ENCODE measurements around the gene CTXN1. TPM values are rescaled to one million over a fixed set of nuclear protein-coding genes. Genes with fewer than 3 reads are reported as not detected.
A peak's percentile ranks its signal among the peaks of the same experiment; 100 is the strongest.
"Not testable (repeated sequence)": the region's sequence is repeated elsewhere in the genome, so short reads cannot be mapped to it uniquely, and the experiment has no call there.

Gene CTXN1
- total and polyA plus RNA-seq, 8 donors, result 0.92 to 58.5 (median 2.2) TPM; not detected in 1

DNA sequence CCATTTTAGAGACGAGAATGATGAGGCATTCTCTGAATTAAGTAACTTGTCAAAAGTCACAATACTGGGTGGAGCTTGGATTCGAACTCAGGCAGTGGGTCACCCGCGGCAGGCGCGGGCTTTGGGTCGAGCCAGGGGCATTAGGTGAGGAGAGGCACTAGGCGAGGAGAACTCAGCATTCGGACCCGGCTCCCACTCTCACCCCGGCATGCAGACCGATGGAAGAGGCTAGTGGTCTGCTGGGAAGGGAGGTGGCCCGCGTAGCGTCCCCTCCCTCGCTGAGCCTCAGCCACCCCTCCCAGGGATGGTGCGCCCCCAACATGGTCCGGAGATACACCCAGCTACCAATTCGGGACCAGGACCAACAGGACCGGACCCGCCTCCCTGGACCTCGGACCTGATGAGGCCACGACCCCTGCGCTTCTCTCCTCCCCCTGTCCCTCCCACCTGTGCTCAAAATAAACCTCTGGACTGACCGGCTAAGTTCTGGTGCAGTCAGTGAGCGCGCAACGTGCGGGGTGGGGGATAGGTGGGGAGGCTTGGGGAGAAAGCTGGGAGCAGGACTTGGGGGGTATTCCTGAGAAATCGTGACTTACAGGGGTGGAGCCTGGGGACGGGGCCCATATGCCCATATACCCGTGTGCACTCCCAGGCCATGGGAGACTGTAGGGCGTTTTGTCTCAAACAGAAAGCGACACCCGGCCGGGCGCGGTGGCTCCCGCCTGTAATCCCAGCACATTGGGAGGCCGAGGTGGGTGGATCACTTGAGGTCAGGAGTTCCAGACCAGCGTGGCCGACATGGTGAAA is 7.1 kb downstream of the CTXN1 start:
- Histone ChIP-seq H3K4me1 (peaks cover 50 to 84% (median 62%) of the 10 kb centered on the region in 4 donors), H3K36me3 (peaks cover 13 to 20% (median 16%) of the 10 kb centered on the region in 4 donors), H3K9me3 (no peaks in the 10 kb centered on the region), H3K27me3 (peaks cover 12 to 60% (median 52%) of the 10 kb centered on the region in 3 donors), H3K4me3 (peak overlapping the region in 1 of 4 donors; percentile 79), H3K27ac (no peak overlapping the region)
- intact Hi-C loops (cut with DNase I; ENCODE audit: low total_unique reads), result no loop called here
- WGBS, 5 donors, result 36 to 52% (median 40%) methylated on average over 35 to 42 of the region's 42 CpGs
- TF ChIP-seq, protein P1, sequence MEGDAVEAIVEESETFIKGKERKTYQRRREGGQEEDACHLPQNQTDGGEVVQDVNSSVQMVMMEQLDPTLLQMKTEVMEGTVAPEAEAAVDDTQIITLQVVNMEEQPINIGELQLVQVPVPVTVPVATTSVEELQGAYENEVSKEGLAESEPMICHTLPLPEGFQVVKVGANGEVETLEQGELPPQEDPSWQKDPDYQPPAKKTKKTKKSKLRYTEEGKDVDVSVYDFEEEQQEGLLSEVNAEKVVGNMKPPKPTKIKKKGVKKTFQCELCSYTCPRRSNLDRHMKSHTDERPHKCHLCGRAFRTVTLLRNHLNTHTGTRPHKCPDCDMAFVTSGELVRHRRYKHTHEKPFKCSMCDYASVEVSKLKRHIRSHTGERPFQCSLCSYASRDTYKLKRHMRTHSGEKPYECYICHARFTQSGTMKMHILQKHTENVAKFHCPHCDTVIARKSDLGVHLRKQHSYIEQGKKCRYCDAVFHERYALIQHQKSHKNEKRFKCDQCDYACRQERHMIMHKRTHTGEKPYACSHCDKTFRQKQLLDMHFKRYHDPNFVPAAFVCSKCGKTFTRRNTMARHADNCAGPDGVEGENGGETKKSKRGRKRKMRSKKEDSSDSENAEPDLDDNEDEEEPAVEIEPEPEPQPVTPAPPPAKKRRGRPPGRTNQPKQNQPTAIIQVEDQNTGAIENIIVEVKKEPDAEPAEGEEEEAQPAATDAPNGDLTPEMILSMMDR (IDR thresholded peaks at IDR 0.05), result no peak
- TF ChIP-seq POLR2AphosphoS5 (IDR thresholded peaks at IDR 0.05) (no peak), EP300 (IDR thresholded peaks at IDR 0.05) (no peak), POLR2A (IDR thresholded peaks at IDR 0.05) (no peak)
- peak in 1 of 2 donors; percentile 44 for DNase-seq

DNA sequence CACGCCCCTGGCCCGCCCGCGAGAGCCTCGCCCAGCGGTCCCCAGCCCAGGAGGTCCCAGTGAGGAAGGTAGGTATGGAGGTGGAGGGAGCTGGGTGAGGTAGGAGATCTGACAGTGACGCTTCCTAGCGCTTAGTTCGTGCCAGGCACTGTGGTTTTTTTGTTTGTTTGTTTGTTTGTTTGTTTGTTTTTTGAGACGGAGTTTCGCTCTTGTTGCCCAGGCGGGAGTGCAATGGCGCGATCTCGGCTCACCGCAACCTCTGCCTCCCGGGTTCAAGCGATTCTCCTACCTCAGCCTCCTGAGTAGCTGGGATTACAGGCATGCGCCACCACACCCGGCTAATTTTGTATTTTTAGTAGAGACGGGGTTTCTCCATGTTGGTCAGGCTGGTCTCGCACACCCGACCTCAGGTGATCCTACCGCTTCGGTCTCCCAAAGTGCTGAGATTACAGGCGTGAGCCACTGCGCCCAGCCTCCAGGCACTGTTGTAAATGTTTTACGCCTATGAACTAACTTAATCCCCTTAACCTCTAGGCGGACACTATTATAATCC is 7.8 kb downstream of the CTXN1 start:
- WGBS, 5 donors, result 19 to 29% (median 26%) methylated on average over 24 to 29 of the region's 29 CpGs
- DNase-seq; H3K9me3 ChIP-seq; intact Hi-C loops (cut with DNase I; ENCODE audit: low total_unique reads): not testable (repeated sequence)
- H3K4me1 ChIP-seq, result peaks cover 50 to 78% (median 60%) of the 10 kb centered on the region in 4 donors
- peak overlapping the region in 2 of 5 donors; percentile 29 to 65 for H3K27ac ChIP-seq
- peaks cover 12 to 67% (median 52%) of the 10 kb centered on the region in 3 donors for H3K27me3 ChIP-seq
- H3K4me3 ChIP-seq, result peak overlapping the region in 3 of 4 donors; percentile 31 to 51 (median 47)
- peaks cover 14 to 23% (median 20%) of the 10 kb centered on the region in 4 donors for H3K36me3 ChIP-seq

- Histone ChIP-seq H3K4me3 (peak overlapping the region; percentile 31 to 51 (median 40)), H3K9me3 (no peaks in the 10 kb centered on the region), H3K27ac (peak overlapping the region in 2 of 5 donors; percentile 29 to 65), H3K4me1 (peaks cover 49 to 71% (median 58%) of the 10 kb centered on the region in 4 donors), H3K27me3 (peaks cover 12 to 67% (median 52%) of the 10 kb centered on the region in 3 donors), H3K36me3 (peaks cover 15 to 23% (median 20%) of the 10 kb centered on the region in 4 donors)
- 1% methylated on average over 19 to 71 of the region's 71 CpGs for WGBS, 5 donors
- intact Hi-C loops (cut with DNase I; ENCODE audit: low total_unique reads), result no loop called here
- peak; percentile 58 to 88 for DNase-seq
- no peak for TF ChIP-seq EP300 (IDR thresholded peaks at IDR 0.05)
- TF ChIP-seq, protein P1 (IDR thresholded peaks at IDR 0.05), result peak in 4 of 7 experiments; percentile 8 to 55 (median 43)
Observed at GRCh38 chr19:7917267-7918061, 8.5 kb downstream of the CTXN1 start.

DNA sequence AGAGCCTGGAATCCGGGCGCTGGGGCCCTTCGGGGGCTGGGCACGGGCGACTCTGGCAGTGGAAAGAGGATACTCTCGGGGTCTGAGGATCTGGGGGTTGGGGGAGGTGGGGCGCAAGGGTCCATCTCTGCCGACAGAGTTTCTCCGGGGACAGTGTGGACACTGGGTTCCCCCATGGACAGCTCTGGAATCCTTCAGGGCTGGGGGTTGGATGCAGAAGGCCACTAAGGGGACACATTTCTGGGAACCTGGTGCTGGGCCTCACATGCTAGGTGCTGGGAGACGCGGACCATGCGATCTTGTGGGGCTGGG is 9.0 kb downstream of the CTXN1 start:
- H3K4me1 ChIP-seq, result peaks cover 43 to 66% (median 53%) of the 10 kb centered on the region in 4 donors
- peaks cover 12 to 71% (median 52%) of the 10 kb centered on the region in 3 donors for H3K27me3 ChIP-seq
- peak overlapping the region; percentile 33 to 51 (median 40) for H3K4me3 ChIP-seq
- peak overlapping the region in 2 of 5 donors; percentile 29 to 65 for H3K27ac ChIP-seq
- no peak for DNase-seq
- intact Hi-C loops (cut with DNase I; ENCODE audit: low total_unique reads), result no loop called here
- H3K36me3 ChIP-seq, result peaks cover 15 to 23% (median 20%) of the 10 kb centered on the region in 4 donors
- no peaks in the 10 kb centered on the region for H3K9me3 ChIP-seq
- TF ChIP-seq POLR2AphosphoS5 (IDR thresholded peaks at IDR 0.05) (no peak), EP300 (IDR thresholded peaks at IDR 0.05) (no peak), POLR2A (IDR thresholded peaks at IDR 0.05) (no peak)
- TF ChIP-seq, protein P1 (IDR thresholded peaks at IDR 0.05), result no peak
- WGBS, 5 donors, result 0 to 16% (median 7%) methylated on average over 7 to 12 of the region's 12 CpGs; no CpG with 5 or more reads in 1 of the 5 donors

Measured in stomach (tissue), 9 donors.